ENCODE data around the gene PFKFB3. TPM values are rescaled to one million over a fixed set of nuclear protein-coding genes. Genes with fewer than 3 reads are reported as not detected.

PFKFB3 gene
- total RNA-seq, 1 donor from 2014 or later = 14.1 TPM

DNA sequence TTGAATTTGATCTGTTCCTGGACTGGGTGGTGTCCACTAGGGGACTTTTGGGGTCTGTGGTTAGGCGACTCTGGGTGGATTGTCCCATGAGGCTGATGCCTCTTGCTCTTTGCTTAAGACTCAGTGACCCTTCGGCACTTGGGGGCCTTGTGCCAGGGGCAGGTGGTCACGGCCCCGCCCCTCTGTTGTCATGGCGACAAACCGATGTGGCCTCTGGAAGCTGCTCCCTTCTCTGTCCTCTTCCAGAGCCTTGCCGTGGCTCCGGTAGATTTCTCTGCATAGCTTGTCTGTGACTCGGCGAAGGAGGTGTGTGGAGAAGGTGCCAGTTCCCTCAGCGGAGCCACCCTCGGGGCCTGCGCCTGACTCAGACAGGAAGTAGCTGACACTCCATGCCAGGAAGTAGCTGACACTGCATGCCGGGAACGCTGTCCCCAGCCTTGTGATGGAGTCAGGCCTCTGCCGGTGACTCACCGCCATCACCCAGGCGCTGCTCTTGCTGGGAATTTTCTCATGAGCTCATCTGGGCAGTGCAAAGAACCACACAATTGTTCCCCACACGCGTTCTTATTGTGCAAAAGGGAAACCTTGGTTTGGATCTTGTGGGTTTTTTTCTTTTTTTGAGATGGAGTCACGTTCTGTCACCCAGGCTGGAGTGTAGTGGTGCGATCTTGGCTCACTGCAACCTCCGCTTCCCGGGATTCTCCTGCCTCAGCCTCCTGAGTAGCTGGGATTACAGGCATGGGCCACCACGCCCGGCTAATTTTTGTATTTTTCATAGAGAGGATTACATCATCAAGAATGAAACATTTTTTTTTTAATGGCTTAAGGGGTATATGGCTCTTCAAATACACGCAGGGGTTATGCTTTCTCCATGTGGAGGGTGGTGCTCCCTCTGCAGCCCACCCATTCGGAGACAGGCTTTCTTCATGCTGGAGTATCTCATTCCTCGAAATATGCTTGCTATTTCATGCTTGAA lies 72.6 kb downstream of the PFKFB3 start:
- TF ChIP-seq, protein P1, sequence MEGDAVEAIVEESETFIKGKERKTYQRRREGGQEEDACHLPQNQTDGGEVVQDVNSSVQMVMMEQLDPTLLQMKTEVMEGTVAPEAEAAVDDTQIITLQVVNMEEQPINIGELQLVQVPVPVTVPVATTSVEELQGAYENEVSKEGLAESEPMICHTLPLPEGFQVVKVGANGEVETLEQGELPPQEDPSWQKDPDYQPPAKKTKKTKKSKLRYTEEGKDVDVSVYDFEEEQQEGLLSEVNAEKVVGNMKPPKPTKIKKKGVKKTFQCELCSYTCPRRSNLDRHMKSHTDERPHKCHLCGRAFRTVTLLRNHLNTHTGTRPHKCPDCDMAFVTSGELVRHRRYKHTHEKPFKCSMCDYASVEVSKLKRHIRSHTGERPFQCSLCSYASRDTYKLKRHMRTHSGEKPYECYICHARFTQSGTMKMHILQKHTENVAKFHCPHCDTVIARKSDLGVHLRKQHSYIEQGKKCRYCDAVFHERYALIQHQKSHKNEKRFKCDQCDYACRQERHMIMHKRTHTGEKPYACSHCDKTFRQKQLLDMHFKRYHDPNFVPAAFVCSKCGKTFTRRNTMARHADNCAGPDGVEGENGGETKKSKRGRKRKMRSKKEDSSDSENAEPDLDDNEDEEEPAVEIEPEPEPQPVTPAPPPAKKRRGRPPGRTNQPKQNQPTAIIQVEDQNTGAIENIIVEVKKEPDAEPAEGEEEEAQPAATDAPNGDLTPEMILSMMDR (IDR thresholded peaks at IDR 0.05; ENCODE audit: borderline replicate concordance) = peak; percentile 24
- Histone ChIP-seq H3K27ac (replicated peaks) (peak overlapping the region; percentile 84), H3K4me3 (peak overlapping the region; percentile 52), H3K36me3 (no peaks in the 10 kb centered on the region), H3K27me3 (ENCODE audit: low read depth) (no peaks in the 10 kb centered on the region), H3K9me3 (replicated peaks) (no peaks in the 10 kb centered on the region), H3K4me1 (peaks cover 12% of the 10 kb centered on the region)
- peak; percentile 86 for DNase-seq
- intact Hi-C loops (cut with micrococcal nuclease) = no loop called here

DNA sequence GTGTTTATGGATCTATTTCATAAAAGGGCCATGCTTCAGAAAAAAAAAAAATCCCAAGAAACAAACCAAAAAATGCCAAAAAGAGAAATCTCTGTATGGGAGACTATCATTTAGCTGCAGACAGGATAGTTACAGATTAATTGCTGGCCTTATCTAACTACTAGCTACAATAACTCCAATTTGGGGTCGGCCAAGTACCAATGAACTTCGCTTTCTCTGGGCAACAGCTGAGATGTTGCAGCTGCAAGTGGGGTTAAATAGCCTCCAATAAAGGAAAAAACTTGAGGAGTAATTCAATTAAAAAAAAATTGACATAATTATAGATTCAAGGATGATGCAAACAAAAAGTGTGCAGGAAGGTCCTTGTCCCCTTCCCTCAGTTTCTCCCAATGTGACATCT lies 73.6 kb downstream of the PFKFB3 start:
- H3K27ac ChIP-seq (replicated peaks) = no peak overlapping the region
- intact Hi-C loops (cut with micrococcal nuclease) = no loop called here

DNA sequence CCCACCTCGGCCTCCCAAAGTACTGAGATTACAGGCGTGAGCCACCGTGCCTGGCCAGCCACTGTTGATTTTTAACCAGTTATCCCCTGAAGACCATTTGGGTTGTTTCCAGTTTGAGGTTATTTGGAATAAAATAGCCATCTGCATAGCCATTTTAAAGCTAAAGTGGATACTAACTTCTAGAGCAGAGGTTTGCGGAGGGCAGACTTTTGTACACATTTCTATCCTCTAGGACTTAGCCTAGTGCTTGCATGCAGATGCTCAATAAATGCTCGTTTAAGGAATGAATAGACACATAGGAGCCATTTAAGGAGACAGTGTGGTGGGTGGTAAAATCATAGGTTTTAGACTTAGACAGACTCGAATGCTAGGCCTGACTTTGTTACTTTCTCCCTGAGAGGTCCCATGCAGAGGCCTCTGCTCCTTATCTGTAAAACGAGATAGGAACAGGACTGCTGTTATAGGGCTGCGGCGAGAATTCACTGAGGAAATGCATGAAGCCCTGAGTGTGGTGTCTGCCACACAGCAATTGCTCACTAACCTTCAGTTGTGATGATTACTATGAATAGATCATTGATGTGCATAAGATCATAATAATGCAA lies 75.9 kb downstream of the PFKFB3 start:
- H3K27ac ChIP-seq (replicated peaks) = no peak overlapping the region
- no peak for DNase-seq
- TF ChIP-seq, protein P1 (IDR thresholded peaks at IDR 0.05; ENCODE audit: borderline replicate concordance) = no peak
- no peaks in the 10 kb centered on the region for H3K36me3 ChIP-seq
- intact Hi-C loops (cut with micrococcal nuclease) = no loop called here
- H3K4me1 ChIP-seq = peaks cover 12% of the 10 kb centered on the region
- H3K9me3 ChIP-seq (replicated peaks) = no peaks in the 10 kb centered on the region
- H3K4me3 ChIP-seq = no peak overlapping the region
- H3K27me3 ChIP-seq (ENCODE audit: low read depth) = no peaks in the 10 kb centered on the region

More for the DNA sequence above, 73.6 kb downstream of the PFKFB3 start:
- H3K4me3 ChIP-seq = no peak overlapping the region
- no peaks in the 10 kb centered on the region for H3K27me3 ChIP-seq (ENCODE audit: low read depth)
- TF ChIP-seq, protein P1 (IDR thresholded peaks at IDR 0.05; ENCODE audit: borderline replicate concordance) = no peak
- peaks cover 12% of the 10 kb centered on the region for H3K4me1 ChIP-seq
- DNase-seq = no peak
- H3K9me3 ChIP-seq (replicated peaks) = no peaks in the 10 kb centered on the region
- H3K36me3 ChIP-seq = no peaks in the 10 kb centered on the region

DNA sequence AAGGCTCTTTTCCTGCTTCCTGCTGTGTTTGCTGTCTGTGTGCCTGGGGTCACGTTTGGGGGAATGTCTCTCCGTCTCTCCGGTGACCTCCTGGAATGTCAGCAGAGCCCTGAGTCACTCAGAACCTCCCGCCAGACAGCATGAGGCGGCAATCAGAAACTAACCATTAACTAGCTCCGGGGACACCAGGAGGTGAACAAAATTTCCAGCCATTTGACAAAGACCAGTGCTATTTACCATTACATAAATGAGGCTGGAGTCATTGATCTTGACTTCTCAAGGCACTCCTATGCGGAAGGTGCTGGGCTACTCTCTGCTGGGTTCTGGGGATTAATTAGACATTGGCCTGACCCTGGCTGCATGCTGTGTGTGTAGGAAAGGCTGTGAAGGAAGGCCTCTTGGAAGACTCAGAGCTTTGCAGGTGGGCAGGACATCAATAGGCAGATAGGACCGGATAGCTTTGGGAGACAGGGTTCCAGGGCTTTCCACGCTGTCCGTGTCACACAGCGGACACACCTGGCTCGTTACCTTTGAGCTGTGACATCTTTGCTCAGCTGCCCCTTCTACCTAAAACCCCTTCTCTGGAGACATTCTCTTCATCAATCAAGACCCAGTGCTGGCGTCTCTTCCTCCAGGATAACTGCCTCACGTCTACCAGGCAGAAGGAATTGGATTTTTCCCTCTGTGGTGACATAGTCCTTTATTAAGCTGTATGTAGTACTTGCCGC lies 77.0 kb downstream of the PFKFB3 start:
- no peaks in the 10 kb centered on the region for H3K36me3 ChIP-seq
- H3K9me3 ChIP-seq (replicated peaks) = no peaks in the 10 kb centered on the region
- peaks cover 12% of the 10 kb centered on the region for H3K4me1 ChIP-seq
- TF ChIP-seq, protein P1 (IDR thresholded peaks at IDR 0.05; ENCODE audit: borderline replicate concordance) = no peak
- intact Hi-C loops (cut with micrococcal nuclease) = no loop called here
- DNase-seq = no peak
- H3K27ac ChIP-seq (replicated peaks) = no peak overlapping the region
- no peaks in the 10 kb centered on the region for H3K27me3 ChIP-seq (ENCODE audit: low read depth)
- no peak overlapping the region for H3K4me3 ChIP-seq

DNA sequence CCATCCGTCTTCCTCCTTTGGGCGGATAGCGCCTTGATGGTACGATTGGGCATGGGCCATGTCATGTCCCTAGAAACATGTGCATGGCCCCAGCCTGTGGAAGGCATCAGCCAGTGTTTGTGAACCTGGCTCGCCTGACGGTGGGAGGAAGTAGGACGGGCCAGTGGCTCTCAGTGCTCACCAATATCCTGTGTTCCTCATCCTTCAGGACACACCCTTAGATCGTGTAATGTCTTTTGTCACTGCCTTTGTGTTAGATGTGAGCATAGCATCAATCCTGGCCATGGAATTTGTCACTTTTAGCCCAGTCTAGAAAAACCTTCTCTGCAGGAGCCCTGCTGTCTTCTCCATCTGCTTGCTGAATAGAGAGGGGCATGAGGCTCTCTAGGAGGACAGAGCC lies 77.6 kb downstream of the PFKFB3 start:
- no peaks in the 10 kb centered on the region for H3K27me3 ChIP-seq (ENCODE audit: low read depth)
- no peak overlapping the region for H3K4me3 ChIP-seq
- TF ChIP-seq, protein P1 (IDR thresholded peaks at IDR 0.05; ENCODE audit: borderline replicate concordance) = no peak
- DNase-seq = no peak
- no peaks in the 10 kb centered on the region for H3K9me3 ChIP-seq (replicated peaks)
- H3K4me1 ChIP-seq = peaks cover 7% of the 10 kb centered on the region
- intact Hi-C loops (cut with micrococcal nuclease) = no loop called here
- no peaks in the 10 kb centered on the region for H3K36me3 ChIP-seq
- H3K27ac ChIP-seq (replicated peaks) = no peak overlapping the region

Data from left ventricle myocardium inferior (tissue), 1 donor.